GM19455 (cell line): ENCODE measurements around the gene GRIK3.

Source experiments
- ATAC-seq: cut with Tn5 transposase; IDR thresholded peaks from one replicate; pipeline ENCODE4 v1.9.1; 2021; ENCODE audit not compliant: unreplicated experiment

Gene GRIK3

DNA sequence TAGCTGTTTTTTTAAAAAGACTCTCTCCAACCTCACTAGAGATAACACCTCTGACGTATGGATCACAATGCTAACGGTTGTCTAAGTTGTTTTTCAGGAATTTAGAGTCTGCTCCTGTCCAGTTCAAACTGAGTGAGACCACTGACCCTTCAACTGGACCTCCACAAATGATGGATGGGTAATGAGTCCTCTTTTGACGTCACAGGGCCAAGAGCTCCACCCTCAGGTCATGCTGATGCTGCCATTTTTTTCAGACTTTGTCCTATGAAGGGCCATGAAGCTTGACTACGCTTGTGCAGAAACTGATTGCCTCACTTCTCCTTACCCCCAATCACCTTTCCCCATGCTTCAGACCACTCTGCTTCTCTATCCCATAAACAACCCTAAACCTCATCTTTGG, 16.6 kb downstream of the GRIK3 start:
- ATAC-seq, result no peak

- no peak for ATAC-seq
Measured at GRCh38 chr1:37016121-37016520, 18.2 kb downstream of the GRIK3 start.

- no peak for ATAC-seq
Measured at GRCh38 chr1:37015713-37016112, 18.6 kb downstream of the GRIK3 start.

GRCh38 chr1:37012226-37012625, 22.1 kb downstream of the GRIK3 start:
- no peak for ATAC-seq

- no peak for ATAC-seq
Measured at GRCh38 chr1:37010011-37010410, 24.3 kb downstream of the GRIK3 start.

DNA sequence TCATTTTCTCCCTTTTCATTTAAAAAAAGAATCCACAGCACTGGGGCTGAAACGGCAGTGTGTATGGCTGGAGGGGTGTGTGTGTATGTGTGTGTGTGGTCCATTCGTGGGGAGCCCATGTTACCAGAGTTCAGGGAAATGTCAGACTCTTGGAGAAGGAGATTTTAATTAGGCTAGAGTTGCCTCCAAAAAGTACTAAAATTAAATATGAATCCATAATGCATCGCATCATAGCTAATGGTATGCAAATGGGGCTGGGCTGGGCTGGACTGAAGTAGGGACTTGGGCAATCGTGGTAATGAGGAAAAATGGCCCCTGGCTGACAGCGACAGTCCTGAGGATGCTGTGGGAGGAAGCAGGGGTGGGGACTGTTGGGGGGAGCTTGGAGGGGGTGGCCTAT, 24.8 kb downstream of the GRIK3 start:
- no peak for ATAC-seq

DNA sequence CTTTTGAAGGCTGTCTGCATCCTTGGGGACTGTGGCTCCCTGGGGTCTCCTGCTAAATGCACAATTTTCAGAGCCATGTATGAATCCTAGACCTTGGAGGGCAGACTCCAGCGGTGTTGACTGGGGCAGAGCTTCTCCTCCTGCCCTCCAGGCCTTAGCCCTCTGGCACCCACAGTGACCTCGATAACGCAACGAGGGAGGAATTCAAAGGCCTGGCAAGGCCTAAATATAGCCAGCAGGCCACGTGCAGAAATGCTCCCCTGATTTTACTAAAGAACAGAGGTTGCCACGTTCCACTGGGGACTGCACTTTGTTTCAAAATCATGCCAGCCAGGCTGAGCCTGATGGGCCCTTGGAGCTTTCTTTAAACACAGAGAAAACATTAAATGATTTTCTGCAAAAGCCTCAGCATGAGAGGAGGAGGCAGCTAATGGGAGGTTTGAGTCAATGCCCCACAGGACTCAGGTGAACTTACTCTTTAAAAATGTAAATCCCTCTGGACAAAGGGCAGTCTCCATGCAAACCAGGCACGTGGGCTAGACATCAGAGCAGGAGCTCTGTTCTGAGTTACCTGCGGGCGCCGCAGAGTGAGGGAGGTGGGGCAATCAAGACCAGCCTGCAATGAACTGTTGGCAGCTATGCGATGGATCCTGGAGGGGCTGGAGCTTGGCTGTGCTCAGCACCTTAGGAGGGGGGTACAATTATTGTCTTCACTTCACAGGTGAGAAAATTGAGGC, 28.0 kb downstream of the GRIK3 start:
- no peak for ATAC-seq

DNA sequence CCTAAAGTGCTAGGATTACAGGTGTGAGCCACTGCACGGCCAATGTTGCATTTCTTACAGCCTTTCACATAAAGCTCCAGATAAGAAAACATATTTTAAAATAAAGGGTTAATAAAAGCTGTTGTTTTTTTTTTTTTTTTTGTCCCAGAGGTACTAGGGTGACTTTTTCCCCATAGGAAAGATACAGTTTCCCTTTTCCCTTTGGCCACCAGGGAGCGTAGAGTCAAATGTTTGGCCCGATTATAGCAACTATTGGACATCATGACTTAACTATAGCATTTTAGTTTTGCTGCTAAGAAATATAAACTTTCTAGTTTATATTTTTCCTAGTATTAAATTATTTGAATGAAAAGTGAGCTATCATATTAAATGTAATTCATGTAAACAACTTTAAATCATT, 31.4 kb downstream of the GRIK3 start:
- ATAC-seq, result no peak

DNA sequence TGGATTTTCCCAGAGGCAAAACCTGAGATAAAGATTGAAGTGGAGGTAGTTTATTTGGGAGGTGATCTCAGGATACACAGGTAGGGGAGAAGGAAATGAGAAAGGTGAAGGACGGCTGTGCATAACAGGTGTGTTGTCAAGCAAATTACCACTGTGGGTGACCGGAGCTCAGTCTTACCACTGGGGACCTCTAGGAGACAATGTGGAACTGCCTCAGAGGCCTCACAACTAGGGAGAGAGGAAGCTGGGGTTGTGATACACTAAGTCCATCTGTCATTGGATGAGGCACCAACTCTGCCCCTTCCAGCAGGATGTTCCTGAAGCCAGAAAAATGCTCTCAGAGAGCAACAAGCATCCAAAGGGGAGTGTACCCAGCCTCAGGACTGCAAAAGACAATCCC, 32.6 kb downstream of the GRIK3 start:
- ATAC-seq, result no peak

DNA sequence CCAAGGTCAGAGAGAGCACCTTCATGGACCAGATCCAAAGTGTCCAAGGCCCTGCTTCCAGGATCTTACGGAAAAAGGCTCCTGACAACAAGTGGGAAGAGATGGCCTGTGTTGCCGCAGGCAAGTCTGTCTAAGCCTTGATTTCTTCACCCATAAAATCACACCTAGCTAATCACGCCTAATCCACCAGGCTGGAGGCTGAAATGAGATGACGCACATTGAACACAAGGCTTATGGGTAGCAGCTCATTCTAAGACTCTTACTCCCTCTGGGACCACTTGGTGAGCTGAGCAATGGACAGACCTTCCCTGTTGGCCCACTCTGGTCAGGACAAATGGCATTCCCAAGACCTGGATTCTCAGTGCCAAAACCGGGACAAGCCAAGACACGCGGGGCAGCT, 38.2 kb downstream of the GRIK3 start:
- no peak for ATAC-seq

DNA sequence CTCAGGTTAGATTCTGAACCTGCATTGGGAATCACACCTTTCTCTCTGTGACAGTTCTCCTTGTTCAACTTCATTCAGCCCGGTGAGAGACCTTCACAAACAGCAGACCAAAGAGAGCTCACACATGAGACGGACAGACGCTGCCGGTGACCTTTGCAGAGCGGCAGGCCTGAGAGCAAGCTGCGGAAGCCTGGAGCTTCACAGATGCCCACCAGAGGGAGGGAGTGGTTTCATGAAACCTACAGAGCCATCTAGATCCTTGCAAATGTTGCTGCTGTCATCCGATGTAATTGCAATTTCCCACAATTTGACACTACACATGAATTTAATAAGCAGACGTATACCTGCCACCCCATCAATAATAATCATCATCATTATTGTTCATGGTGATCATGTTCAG, 39.4 kb downstream of the GRIK3 start:
- ATAC-seq, result no peak

- ATAC-seq, result no peak
Measured at GRCh38 chr1:36994294-36994693, 40.0 kb downstream of the GRIK3 start.

DNA sequence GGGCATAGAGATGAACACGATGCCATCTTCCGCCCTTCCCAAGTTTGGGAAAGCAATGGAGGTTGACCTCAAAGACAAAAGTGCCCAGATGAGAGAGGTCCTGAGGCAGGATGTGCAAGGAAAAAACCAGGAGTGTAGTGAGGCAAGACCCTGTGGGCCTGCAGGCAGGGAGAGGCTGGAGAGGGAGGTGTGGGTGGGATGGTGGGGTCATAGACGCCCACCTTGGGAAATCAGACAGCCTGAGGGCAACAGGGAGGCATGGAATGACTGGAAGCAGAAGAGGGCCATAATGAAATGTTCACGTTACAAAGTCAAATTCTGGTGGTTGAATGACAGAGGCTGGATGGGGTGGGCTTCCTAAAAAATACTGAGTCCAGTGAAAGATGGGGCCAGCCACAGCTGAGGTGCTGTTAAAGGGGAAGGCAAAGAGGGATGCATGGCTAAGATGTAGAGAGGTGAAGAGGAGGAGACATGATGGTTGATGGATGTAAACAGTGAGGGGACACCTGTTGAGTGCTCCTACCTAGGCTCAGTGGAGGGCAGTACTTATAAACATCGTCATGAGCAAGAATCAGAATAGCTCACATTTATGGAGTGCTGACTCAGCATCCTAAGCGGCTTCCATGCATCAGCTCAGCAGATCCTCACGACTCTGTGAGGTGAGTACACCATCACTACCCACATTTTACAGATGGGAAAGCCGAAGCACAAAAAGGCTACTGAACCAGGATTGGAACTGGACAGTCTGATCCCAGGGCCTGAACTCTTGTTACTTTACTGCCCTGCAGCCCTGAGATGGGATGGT, 42.0 kb downstream of the GRIK3 start:
- ATAC-seq, result no peak

DNA sequence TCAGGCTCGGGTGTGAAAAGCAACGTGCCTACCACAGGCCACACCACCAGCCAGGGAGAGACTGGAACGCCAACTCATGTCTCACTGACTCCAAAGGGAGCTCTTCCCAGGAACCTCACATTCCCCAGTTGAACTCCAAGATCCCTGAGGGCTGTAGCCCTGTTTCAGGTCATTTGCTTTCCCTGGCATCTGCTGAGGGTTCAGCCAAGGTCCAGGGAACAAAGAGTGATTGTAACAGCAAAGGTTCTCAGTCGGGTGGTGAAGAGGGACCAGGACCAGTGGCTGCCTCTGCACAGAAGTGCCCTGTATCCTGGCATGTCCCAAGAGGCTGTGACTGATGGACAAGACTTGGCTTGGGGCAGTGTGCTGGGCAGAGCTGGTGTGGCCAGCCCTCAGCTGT, 42.8 kb downstream of the GRIK3 start:
- ATAC-seq, result no peak

DNA sequence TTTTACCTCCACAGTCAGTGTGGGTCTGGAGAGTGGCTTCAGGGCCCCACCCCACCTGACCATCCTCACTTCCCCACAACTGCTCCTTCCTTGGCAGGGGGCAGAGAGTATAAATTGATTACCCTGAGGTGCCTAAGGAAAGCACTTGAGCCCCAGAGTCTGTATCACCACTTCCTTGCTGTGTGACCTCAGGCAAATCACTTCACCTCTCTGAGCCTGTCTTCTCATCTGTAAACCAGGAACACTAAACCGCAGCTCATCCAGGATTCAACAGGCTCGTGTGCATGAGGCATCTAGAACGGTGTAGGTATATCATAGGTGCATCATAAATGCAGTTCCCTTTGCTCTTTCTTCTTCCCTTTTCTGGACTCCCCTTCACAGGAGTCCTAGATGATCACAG, 43.4 kb downstream of the GRIK3 start:
- ATAC-seq, result no peak

GRCh38 chr1:36989241-36989640, 45.1 kb downstream of the GRIK3 start:
- no peak for ATAC-seq

DNA sequence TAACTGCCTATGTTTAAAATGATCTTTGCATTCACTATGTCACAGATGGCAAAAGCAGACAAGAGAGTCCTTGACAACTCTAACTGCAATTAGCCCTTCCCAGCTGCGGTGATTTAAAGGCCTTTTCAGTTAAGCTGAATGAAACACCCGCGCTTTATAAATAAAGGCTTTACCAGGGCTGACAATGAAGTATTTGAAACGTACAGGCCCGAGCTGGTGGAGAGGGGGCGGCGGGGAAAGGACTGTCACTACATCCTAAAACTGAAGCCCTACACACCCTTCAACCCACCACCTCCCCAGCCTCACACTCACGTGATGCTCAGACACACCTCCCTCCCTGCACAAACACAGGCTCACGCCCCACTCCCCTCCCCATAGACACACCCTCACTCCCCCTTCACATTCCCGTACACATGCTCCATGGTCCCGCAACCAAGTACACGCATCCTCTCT, 45.5 kb downstream of the GRIK3 start:
- no peak for ATAC-seq

DNA sequence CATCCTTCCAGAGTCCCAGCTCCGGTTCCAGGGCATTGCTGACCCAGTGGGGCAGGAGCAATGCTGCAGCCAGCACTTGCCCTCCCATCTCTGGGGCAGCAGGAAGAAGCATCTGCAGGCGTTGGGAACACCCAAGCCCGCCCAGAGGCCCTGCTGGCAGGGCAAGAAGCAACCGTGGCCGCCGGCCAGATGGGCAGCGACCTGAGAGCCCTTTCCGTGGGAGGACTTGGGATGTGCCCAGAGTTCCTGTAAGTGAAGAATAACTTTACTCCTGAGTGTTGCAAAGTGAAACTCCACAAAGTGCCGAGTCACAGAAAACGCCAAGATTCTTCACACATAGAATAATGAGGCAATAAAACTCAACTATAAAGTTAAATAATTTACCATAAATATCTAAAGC, 46.0 kb downstream of the GRIK3 start:
- no peak for ATAC-seq

- ATAC-seq, result no peak
Measured at GRCh38 chr1:36987276-36987675, 47.0 kb downstream of the GRIK3 start.

- ATAC-seq, result no peak
Measured at GRCh38 chr1:36986241-36986985, 47.9 kb downstream of the GRIK3 start.

- no peak for ATAC-seq
Measured at GRCh38 chr1:36984675-36985074, 49.6 kb downstream of the GRIK3 start.

- no peak for ATAC-seq
Measured at GRCh38 chr1:36984026-36984425, 50.3 kb downstream of the GRIK3 start.
